Aorta (tissue), 5 donors: ENCODE results near the gene SLC35F5. TPM values are rescaled to one million over a fixed set of nuclear protein-coding genes. Genes with fewer than 3 reads are reported as not detected.

Source experiments
- ATAC-seq: fragments of 200-7000 bp; cut with Tn5 transposase; one replicate; pipeline ENCODE4 v1.9.1; 2022; ENCODE audit warnings: moderate library complexity; ENCODE audit not compliant: low FRiP score
- DNase-seq, 2 donors: peaks; one replicate each; pipeline ENCODE4 v3.0.0-alpha.2; 2020
- H3K27ac ChIP-seq, 2 donors: one replicate each; pipeline ENCODE4 v1.5.1; 2013; ENCODE audit warnings: low read length in 2 of 2, mild to moderate bottlenecking in 2 of 2, moderate library complexity in 2 of 2, control low read depth in 1 of 2, inconsistent platforms in 1 of 2, low read depth in 1 of 2
- H3K27me3 ChIP-seq, 2 donors: one replicate each; pipeline ENCODE4 v1.6.1; 2013; ENCODE audit warnings: control low read depth in 1 of 2, low read length in 1 of 2, mild to moderate bottlenecking in 1 of 2, moderate library complexity in 1 of 2; ENCODE audit not compliant: insufficient read depth in 2 of 2, control insufficient read depth in 1 of 2
- H3K36me3 ChIP-seq, 2 donors: one replicate each; pipeline ENCODE4 v1.6.1; 2013; ENCODE audit warnings: control low read depth in 1 of 2, low read length in 1 of 2, mild to moderate bottlenecking in 1 of 2; ENCODE audit not compliant: insufficient read depth in 2 of 2, control insufficient read depth in 1 of 2
- H3K4me1 ChIP-seq, 2 donors: one replicate each; pipeline ENCODE4 v1.6.1; 2013; ENCODE audit warnings: low read length in 2 of 2, control low read depth in 1 of 2, mild to moderate bottlenecking in 1 of 2, moderate library complexity in 1 of 2; ENCODE audit not compliant: insufficient read depth in 2 of 2, control insufficient read depth in 1 of 2
- H3K4me3 ChIP-seq, 2 donors: one replicate each; pipeline ENCODE4 v1.5.1; 2013; ENCODE audit warnings: low read length in 2 of 2, control low read depth in 1 of 2, mild to moderate bottlenecking in 1 of 2
- H3K9me3 ChIP-seq: one replicate; pipeline ENCODE4 v1.6.1; 2013; ENCODE audit warnings: mild to moderate bottlenecking, low read length; ENCODE audit not compliant: control insufficient read depth
- WGBS, 2 donors: extraction: QIAGEN DNeasy Blood & Tissue Kit; methylation state at CpG; one replicate each; pipeline ENCODE4 v1.1.7; 2013; 5-methylcytosine and 5-hydroxymethylcytosine counted together
- intact Hi-C, 2 donors: fragments of 100-400 bp; cut with DNase I; formaldehyde crosslinking; loops; one replicate each; pipeline versions ENCODE4 v1.14.2 to v1.15.0; 2022
- polyA plus RNA-seq, 2 donors: library from polyadenylated mRNA; stranded (reverse); fragments of 200-250 nt; gene quantifications; one replicate each; pipeline ENCODE4 v1.2.3, GENCODE V29; 2013
- total RNA-seq, 2 donors: library from RNA; stranded (reverse); fragmentation: NEBNext Ultra II Directional; extraction: Animal tissue kit (Norgen Biotek cat#: 25700); gene quantifications; one replicate each; pipeline ENCODE4 v1.2.1, GENCODE V29; 2021
- donor health status: healthy with polysubstance abuse.
- donor health status: Bipolar disorder and iron deficiency.
- donor health status: DM: no; HTN: no; CAD: no.
- donor health status: DM: no; HTN: no; CAD: no.
- donor health status: DM: yes; HTN: yes; CAD: no.

Gene SLC35F5
- total and polyA plus RNA-seq, 4 donors = 17.4 to 82.4 (median 48.0) TPM

DNA sequence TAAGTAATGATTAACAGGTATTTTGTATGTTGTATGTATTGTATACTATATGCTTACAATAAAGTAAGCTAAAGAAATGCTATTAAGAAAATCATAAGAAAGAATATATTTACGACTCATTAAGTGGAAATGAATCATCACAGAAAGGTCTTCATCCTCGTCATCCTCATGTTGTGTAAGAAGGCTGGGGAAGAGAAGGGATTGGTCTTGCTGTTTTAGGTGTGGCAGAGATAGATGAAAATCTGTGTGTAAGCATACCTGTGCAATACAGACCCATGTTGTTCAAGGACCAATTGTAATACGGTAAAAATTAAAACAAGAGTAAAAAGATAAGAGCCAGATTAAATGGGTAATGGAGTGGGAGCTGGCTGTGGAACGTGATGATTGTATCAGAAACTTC is 16.6 kb downstream of the SLC35F5 start:
- intact Hi-C loops = no loop called here
- ATAC-seq = no peak
- Histone ChIP-seq H3K36me3 (peaks cover 1 to 4% of the 10 kb centered on the region in 2 donors), H3K4me1 (no peaks in the 10 kb centered on the region), H3K27me3 (no peaks in the 10 kb centered on the region), H3K9me3 (no peaks in the 10 kb centered on the region), H3K27ac (no peak overlapping the region), H3K4me3 (no peak overlapping the region)
- WGBS, 2 donors = 89 to 93% methylated on average over 4 of the region's 4 CpGs
- no peak for DNase-seq

DNA sequence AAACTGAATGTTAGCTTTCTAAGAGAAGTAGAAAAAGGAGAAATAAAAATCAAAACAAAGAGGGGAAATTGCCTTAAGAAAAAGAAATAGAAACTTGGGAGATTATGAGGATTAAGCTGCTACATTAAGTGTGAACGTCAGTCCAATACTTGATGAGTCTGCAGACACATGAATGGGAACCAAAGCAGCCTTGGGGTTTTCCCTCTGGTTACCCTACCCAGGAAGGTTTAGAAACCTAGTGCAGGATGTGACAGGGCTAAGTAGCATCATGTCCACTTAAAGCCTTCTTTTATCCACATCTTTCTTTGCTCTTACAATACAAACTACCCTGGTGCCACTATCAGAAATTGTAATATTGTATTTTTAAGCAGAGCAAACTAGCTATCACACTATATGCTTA is 22.3 kb downstream of the SLC35F5 start:
- intact Hi-C loops = no loop called here
- DNase-seq = no peak
- no peaks in the 10 kb centered on the region for H3K36me3 ChIP-seq
- no peaks in the 10 kb centered on the region for H3K4me1 ChIP-seq
- H3K9me3 ChIP-seq = no peaks in the 10 kb centered on the region
- no peak overlapping the region for H3K27ac ChIP-seq
- 76 to 80% methylated on average over 1 of the region's 1 CpG for WGBS, 2 donors
- H3K27me3 ChIP-seq = no peaks in the 10 kb centered on the region
- ATAC-seq = no peak
- H3K4me3 ChIP-seq = no peak overlapping the region

DNA sequence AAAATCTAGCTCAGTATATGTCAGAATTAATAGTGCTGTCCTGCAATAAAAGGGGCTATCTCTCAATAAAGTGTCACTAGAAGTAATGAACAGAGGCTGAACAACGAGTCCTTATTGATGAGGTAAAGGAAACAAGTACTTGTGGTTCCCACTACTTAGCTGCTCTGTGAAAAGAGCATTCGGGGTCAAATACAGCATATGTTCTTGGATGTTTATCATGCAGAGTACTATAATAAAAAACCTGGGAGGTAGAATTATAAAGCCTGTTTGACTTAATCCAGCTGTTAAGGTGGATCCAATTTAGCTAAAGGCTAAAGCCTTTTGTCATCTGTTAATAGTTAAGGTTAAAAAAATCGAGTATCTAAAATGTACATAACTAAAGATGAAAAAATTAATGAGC is 32.4 kb downstream of the SLC35F5 start:
- ATAC-seq = no peak
- Histone ChIP-seq H3K4me1 (no peaks in the 10 kb centered on the region), H3K27me3 (no peaks in the 10 kb centered on the region), H3K36me3 (peaks cover 2 to 3% of the 10 kb centered on the region in 2 donors), H3K9me3 (no peaks in the 10 kb centered on the region), H3K4me3 (no peak overlapping the region), H3K27ac (no peak overlapping the region)
- WGBS, 2 donors = 83 to 85% methylated on average over 3 of the region's 3 CpGs
- DNase-seq = no peak
- intact Hi-C loops = no loop called here

DNA sequence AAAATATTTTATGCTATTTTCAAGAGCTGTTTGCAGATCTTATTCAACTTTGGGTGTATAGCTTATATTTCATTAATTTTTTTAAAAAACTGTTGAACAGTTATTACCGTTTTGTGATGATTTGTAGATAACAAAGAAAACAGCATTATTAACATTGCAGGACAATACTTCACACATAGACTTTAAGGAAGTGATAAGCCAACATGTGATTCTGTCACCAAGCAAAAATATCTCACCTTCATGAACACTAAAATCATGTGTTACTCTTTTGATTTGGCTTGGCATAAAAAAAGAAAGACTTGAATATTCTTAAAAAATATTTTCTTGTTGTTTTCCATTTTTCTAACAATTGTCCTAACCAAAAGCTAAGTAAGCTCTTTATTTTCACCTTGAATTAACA is 33.0 kb downstream of the SLC35F5 start:
- Histone ChIP-seq H3K27me3 (no peaks in the 10 kb centered on the region), H3K27ac (no peak overlapping the region), H3K4me3 (no peak overlapping the region), H3K36me3 (peaks cover 2 to 3% of the 10 kb centered on the region in 2 donors), H3K9me3 (no peaks in the 10 kb centered on the region), H3K4me1 (no peaks in the 10 kb centered on the region)
- intact Hi-C loops = no loop called here
- DNase-seq = no peak
- no peak for ATAC-seq
- WGBS, 2 donors = 64 to 65% methylated on average over 1 of the region's 1 CpG

- peaks cover 2 to 3% of the 10 kb centered on the region in 2 donors for H3K36me3 ChIP-seq
- 52 to 53% methylated on average over 3 of the region's 3 CpGs for WGBS, 2 donors
Observed at GRCh38 chr2:113720167-113720566, 36.3 kb downstream of the SLC35F5 start.

GRCh38 chr2:113716291-113716690 is 40.2 kb downstream of the SLC35F5 start:
- ATAC-seq (no peak), DNase-seq (no peak)
- intact Hi-C loops = no loop called here
- no peak overlapping the region for H3K27ac ChIP-seq
- no peaks in the 10 kb centered on the region for H3K27me3 ChIP-seq
- 84 to 85% methylated on average over 3 of the region's 3 CpGs for WGBS, 2 donors
- no peaks in the 10 kb centered on the region for H3K4me1 ChIP-seq
- peaks cover 0 to 5% of the 10 kb centered on the region in 2 donors for H3K36me3 ChIP-seq
- H3K4me3 ChIP-seq = no peak overlapping the region
- H3K9me3 ChIP-seq = no peaks in the 10 kb centered on the region

More at GRCh38 chr2:113720167-113720566, 36.3 kb downstream of the SLC35F5 start:
- intact Hi-C loops = no loop called here
- ATAC-seq (no peak), DNase-seq (no peak)
- H3K4me1 ChIP-seq = no peaks in the 10 kb centered on the region
- H3K9me3 ChIP-seq = no peaks in the 10 kb centered on the region
- H3K27ac ChIP-seq = no peak overlapping the region
- no peak overlapping the region for H3K4me3 ChIP-seq
- H3K27me3 ChIP-seq = no peaks in the 10 kb centered on the region

GRCh38 chr2:113712941-113713340 is 43.5 kb downstream of the SLC35F5 start:
- no peak for ATAC-seq
- H3K36me3 ChIP-seq = peaks cover 2 to 7% of the 10 kb centered on the region in 2 donors

GRCh38 chr2:113711851-113712250 is 44.6 kb downstream of the SLC35F5 start:
- Histone ChIP-seq H3K4me1 (no peaks in the 10 kb centered on the region), H3K4me3 (no peak overlapping the region), H3K27ac (no peak overlapping the region), H3K27me3 (no peaks in the 10 kb centered on the region), H3K9me3 (no peaks in the 10 kb centered on the region), H3K36me3 (peaks cover 2 to 7% of the 10 kb centered on the region in 2 donors)
- ATAC-seq (no peak), DNase-seq (no peak)
- 92 to 93% methylated on average over 1 of the region's 1 CpG for WGBS, 2 donors
- intact Hi-C loops = no loop called here

More at GRCh38 chr2:113712941-113713340, 43.5 kb downstream of the SLC35F5 start:
- intact Hi-C loops = no loop called here
- no peak for DNase-seq
- Histone ChIP-seq H3K27ac (no peak overlapping the region), H3K9me3 (no peaks in the 10 kb centered on the region), H3K4me3 (no peak overlapping the region), H3K27me3 (no peaks in the 10 kb centered on the region), H3K4me1 (no peaks in the 10 kb centered on the region)
- 86 to 88% methylated on average over 2 of the region's 2 CpGs for WGBS, 2 donors

DNA sequence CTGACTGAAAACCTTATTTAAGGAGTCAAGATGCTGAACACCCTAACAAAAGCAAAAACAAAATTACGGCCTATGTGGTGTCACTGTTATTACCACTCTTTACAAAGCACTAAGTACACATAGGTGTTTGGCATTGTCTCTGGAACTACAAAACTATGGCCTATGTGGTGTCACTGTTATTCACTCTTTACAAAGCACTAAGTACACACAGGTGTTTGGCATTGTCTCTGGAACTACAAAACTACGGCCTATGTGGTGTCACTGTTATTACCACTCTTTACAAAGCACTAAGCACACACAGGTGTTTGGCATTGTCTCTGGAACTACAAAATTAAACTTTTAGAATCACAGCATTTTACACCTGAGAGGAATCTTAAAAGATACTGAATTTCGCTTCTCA is 47.4 kb downstream of the SLC35F5 start:
- Histone ChIP-seq H3K27ac (no peak overlapping the region), H3K36me3 (peaks cover 2 to 7% of the 10 kb centered on the region in 2 donors), H3K27me3 (no peaks in the 10 kb centered on the region), H3K4me1 (no peaks in the 10 kb centered on the region), H3K4me3 (no peak overlapping the region), H3K9me3 (no peaks in the 10 kb centered on the region)
- whole genome bisulfite sequencing, 2 donors = 94% methylated on average over 3 of the region's 3 CpGs
- DNase-seq = no peak
- no peak for ATAC-seq
- intact Hi-C loops = no loop called here
